Fibroblast of skin of left biceps (primary cell): ENCODE measurements around the gene STX8.

Experiments
- DNase-seq, 2 experiments: peaks; one replicate each; pipeline ENCODE4 v3.0.0-alpha.2; 2013; ENCODE audit warnings: low read depth in 2 of 2

STX8 gene

GRCh38 chr17:9208381-9209105 lies 367.1 kb downstream of the STX8 start:
- no peak for DNase-seq

GRCh38 chr17:9206741-9207332 lies 368.8 kb downstream of the STX8 start:
- DNase-seq: no peak

- DNase-seq: no peak
Measured at GRCh38 chr17:9206410-9206703, 369.3 kb downstream of the STX8 start.

- no peak for DNase-seq
Measured at GRCh38 chr17:9205520-9206409, 369.9 kb downstream of the STX8 start.

GRCh38 chr17:9204637-9205329 lies 370.8 kb downstream of the STX8 start:
- no peak for DNase-seq

GRCh38 chr17:9203771-9204425 lies 371.7 kb downstream of the STX8 start:
- no peak for DNase-seq

- DNase-seq: peak; percentile 19
Measured at GRCh38 chr17:9202532-9202931, 373.1 kb downstream of the STX8 start.

GRCh38 chr17:9200699-9201359 lies 374.8 kb downstream of the STX8 start:
- DNase-seq: no peak
